AG04450 (cell line): ENCODE results near the gene TAPBPL. TPM values are rescaled to one million over a fixed set of nuclear protein-coding genes. Genes with fewer than 3 reads are reported as not detected.
A peak's percentile ranks its signal among the peaks of the same experiment; 100 is the strongest.
"Not testable (repeated sequence)": the region's sequence is repeated elsewhere in the genome, so short reads cannot be mapped to it uniquely, and the experiment has no call there.

Experiments used
- CTCF ChIA-PET: fragments of 300-600, 350-600 bp; formaldehyde crosslinking; extraction: SDS; loops from one replicate; lab custom pipeline; 2022; ENCODE audit warnings: antibody characterized with exemption, inconsistent platforms; lab: Charles Lee
- POLR2A ChIA-PET: fragments of 350-600 bp; formaldehyde crosslinking; extraction: SDS; loops from one replicate; lab custom pipeline; 2021; ENCODE audit warnings: antibody characterized with exemption, inconsistent platforms; lab: Yijun Ruan, JAX
- DNase-seq: peaks from one replicate; pipeline ENCODE4 v3.0.0-alpha.2; 2011; ENCODE audit warnings: low read depth, low spot score
- H3K27ac ChIP-seq: one replicate; pipeline ENCODE4 v1.5.1; 2012; ENCODE audit warnings: low read depth, low read length, control low read depth
- H3K27me3 ChIP-seq: one replicate; pipeline ENCODE4 v1.6.0; 2012; ENCODE audit warnings: low read length; ENCODE audit not compliant: control insufficient read depth, insufficient read depth
- H3K4me3 ChIP-seq: 2 replicates; pipeline ENCODE4 v1.5.1; 2011; ENCODE audit warnings: mild to moderate bottlenecking, low read depth, low read length, control low read depth
- H3K9me3 ChIP-seq: 2 replicates; pipeline ENCODE4 v1.5.1; 2012; ENCODE audit warnings: low read length; ENCODE audit not compliant: control insufficient read depth, insufficient read depth
- polyA plus RNA-seq: library from polyadenylated mRNA; depleted of rRNA; stranded (reverse); fragments of >200 nt; gene quantifications from 2 replicates; pipeline ENCODE4 v1.2.3, GENCODE V29; 2011
- TF ChIP-seq, protein P1 (sequence below): IDR thresholded peaks from 2 replicates; pipeline ENCODE4 v1.5.1; 2011; ENCODE audit warnings: low read depth, low read length, control low read depth, inconsistent platforms

TAPBPL gene
- polyA plus RNA-seq, 1 experiment: 10.2 TPM

DNA sequence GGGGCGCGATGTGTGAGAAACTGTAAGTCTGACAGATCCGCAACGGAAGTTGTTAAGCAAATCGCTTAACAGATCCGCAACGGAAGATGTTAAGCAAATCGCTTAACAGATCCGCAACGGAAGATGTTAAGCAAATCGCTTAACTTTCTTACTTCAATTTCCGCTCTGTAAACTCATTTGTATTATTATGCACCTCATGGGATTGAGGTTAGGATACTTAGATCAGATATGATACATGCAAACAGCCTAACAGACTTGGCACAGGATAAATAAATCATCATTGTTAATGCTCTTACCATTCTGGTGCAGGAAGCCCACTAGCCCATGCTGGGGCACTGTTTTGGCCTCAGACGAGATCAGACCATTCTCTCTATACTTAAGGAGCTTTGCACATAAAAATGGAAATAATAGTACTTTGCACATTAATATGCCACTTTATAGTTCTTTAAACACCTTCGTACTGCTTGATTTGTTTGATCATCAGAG is 42.5 kb downstream of the TAPBPL start:
- TF ChIP-seq, protein P1, sequence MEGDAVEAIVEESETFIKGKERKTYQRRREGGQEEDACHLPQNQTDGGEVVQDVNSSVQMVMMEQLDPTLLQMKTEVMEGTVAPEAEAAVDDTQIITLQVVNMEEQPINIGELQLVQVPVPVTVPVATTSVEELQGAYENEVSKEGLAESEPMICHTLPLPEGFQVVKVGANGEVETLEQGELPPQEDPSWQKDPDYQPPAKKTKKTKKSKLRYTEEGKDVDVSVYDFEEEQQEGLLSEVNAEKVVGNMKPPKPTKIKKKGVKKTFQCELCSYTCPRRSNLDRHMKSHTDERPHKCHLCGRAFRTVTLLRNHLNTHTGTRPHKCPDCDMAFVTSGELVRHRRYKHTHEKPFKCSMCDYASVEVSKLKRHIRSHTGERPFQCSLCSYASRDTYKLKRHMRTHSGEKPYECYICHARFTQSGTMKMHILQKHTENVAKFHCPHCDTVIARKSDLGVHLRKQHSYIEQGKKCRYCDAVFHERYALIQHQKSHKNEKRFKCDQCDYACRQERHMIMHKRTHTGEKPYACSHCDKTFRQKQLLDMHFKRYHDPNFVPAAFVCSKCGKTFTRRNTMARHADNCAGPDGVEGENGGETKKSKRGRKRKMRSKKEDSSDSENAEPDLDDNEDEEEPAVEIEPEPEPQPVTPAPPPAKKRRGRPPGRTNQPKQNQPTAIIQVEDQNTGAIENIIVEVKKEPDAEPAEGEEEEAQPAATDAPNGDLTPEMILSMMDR: no peak; the same call in 1 of the 2 replicates
- DNase-seq: no peak
- Histone ChIP-seq H3K4me3 (peak overlapping the region; percentile 86), H3K27ac (no peak overlapping the region), H3K9me3 (no peaks in the 10 kb centered on the region), H3K27me3 (no peaks in the 10 kb centered on the region)
- ChIA-PET POLR2A (interaction anchor here (0.8 to 1.0 kb wide), 2 partner anchors 13 to 23 kb away, joined by 3 to 4 read pairs; partner anchors contain the start of gene VAMP1), CTCF (interaction anchor here (1.0 to 1.1 kb wide), 2 partner anchors 18 to 29 kb away, joined by 3 to 5 read pairs; no protein-coding TSS in a partner anchor)

DNA sequence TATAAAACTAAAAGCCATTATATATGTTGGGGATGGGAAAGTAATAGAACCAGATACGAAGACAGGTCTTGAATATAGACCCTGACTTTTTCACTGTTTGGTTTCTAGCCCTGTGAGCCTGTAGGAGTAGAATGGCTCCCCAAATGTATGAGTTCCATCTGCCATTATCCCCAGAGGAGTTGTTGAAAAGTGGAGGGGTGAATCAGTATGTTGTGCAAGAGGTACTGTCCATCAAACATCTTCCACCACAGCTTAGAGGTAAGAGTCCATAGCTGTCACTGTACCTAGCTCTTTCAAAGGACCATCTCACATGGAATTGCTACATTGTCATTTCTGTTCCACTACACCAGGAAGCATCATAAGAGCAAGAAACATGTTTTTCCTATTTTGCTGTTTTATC is 43.1 kb downstream of the TAPBPL start:
- Histone ChIP-seq H3K27ac (no peak overlapping the region), H3K27me3 (no peaks in the 10 kb centered on the region), H3K9me3 (no peaks in the 10 kb centered on the region), H3K4me3 (peak overlapping the region; percentile 86)
- TF ChIP-seq, protein P1: no peak
- DNase-seq: no peak
- ChIA-PET CTCF (interaction anchor here (0.9 to 1.1 kb wide), 3 partner anchors 18 to 44 kb away, joined by 3 to 5 read pairs (median 4); no protein-coding TSS in a partner anchor), POLR2A (interaction anchor here (0.8 to 1.1 kb wide), 3 partner anchors 13 to 24 kb away, joined by 3 to 4 read pairs (median 4); partner anchors contain the start of gene VAMP1)

DNA sequence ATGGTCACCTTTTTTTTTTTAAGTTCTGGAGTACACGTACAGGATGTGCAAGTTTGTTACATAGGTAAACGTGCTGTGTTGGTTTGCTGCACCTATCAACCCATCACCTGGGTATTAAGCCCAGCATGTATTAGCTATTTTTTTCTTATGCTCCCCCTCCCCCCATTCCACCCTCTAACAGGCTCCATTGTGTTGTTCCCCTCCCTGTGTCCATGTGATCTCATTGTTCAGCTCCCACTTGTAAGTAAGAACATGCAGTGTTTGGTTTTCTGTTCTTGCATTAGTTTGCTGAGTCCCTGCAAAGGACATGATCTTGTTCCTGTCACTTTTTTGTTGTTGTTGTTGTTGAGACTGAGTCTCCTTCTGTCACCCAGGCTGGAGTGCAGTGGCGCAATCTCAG is 45.4 kb downstream of the TAPBPL start:
- H3K4me3 ChIP-seq, CTCF ChIA-PET, H3K27ac ChIP-seq, DNase-seq, H3K9me3 ChIP-seq, H3K27me3 ChIP-seq: not testable (repeated sequence)
- POLR2A ChIA-PET: interaction anchor here (1.4 kb wide), 1 partner anchor 37 kb away, joined by 6 read pairs; the partner anchor contains the start of gene GAPDH

DNA sequence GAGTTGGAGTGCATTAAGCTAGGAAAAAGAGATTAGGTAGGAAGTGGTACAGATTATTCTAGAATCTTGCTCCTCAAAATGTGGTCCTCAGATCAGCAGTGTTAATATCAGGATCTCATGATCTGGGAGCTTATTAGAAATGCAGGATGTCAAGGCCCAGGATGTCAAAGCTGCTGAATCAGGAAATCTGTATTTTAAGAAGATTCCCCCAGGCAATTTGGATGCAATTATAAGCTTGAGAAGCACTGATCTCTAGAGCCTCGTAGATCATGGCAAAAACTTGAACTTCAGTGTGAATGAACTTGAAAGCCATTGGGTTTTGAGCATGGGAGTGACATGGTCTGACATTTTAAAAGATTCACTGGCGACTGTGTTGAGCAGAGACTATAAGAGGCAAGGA is 48.6 kb downstream of the TAPBPL start:
- no peak for DNase-seq
- ChIA-PET POLR2A (no interaction called here), CTCF (no interaction called here)
- H3K9me3 ChIP-seq: no peaks in the 10 kb centered on the region
- H3K27me3 ChIP-seq: no peaks in the 10 kb centered on the region
- TF ChIP-seq, protein P1: no peak
- no peak overlapping the region for H3K27ac ChIP-seq
- no peak overlapping the region for H3K4me3 ChIP-seq

DNA sequence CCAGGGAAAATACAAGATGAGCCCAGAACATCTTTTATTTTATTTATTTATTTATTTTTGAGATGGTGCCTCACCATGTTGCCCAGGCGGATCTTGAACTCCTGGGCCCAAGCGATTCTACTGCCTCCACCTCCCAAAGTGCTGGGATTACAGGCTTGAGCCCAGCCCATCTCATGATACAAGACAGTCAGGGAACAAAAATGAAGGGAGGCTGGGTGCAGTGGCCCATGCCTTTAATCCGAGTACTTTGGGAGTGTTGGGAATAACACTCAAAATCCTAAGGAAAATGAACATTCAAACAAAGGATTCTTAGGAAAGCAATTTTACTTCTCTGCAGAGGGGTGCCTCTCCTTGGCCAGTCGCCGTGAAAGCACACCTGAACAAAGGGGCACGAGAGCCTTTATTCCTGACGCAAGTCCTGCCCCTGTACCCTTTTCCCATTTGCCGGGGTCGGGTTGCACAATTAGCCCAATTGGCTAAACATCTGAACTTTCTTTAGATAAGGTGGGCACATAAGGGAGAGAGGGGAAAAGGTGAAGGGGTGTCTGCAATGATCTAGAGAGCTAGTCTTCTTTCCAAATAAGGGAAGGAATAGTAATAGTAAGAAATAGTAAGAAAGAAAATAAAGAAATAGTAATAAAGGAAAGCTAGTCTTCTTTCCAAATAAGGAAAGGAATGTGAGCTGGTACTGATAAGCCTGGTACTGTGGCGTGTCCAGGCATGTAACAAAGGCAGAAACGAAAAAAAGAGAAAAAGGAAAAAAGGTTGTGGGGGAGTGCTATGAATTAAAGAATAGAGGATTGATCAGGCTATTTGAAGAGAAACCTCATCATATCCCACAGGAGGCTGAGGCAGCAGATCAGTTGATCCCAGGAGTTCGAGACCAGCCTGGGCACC is 55.5 kb downstream of the TAPBPL start:
- Histone ChIP-seq H3K27me3 (no peaks in the 10 kb centered on the region), H3K9me3 (no peaks in the 10 kb centered on the region), H3K27ac (peak overlapping the region; percentile 77), H3K4me3 (no peak overlapping the region)
- TF ChIP-seq, protein P1: no peak
- DNase-seq: no peak
- ChIA-PET CTCF (interaction anchor here (0.6 to 1.4 kb wide), 3 partner anchors 30 to 95 kb away, joined by 3 read pairs; no protein-coding TSS in a partner anchor), POLR2A (interaction anchor here (0.7 to 1.4 kb wide), 5 partner anchors 13 to 172 kb away, joined by 3 to 8 read pairs (median 4); partner anchors contain the start of genes GAPDH, MRPL51 and VAMP1)
